ENCODE data around the gene MYH11.

- no peak for TF ChIP-seq CTCF (IDR thresholded peaks at IDR 0.05)
- TF ChIP-seq ZFX (IDR thresholded peaks at IDR 0.05; ENCODE audit: borderline replicate concordance), result no peak
Measured at GRCh38 chr16:15820837-15821236, 36.0 kb downstream of the MYH11 start.
